K562 (cell line): Measurements from ENCODE around the gene ZNF154. TPM values are rescaled to one million over a fixed set of nuclear protein-coding genes. Genes with fewer than 3 reads are reported as not detected.

ENCODE experiments used
- ATAC-seq: fragments of 200-7000 bp; cut with Tn5 transposase; 3 replicates; pipeline ENCODE4 v1.9.1; 2020; ENCODE audit warnings: moderate library complexity
- BruUV-seq: library from RNA; stranded (reverse); fragments of 400-500 nt; replicated peaks from 2 replicates; lab custom pipeline; 2021; lab: Mats Ljungman, UMichigan
- CTCF ChIA-PET: fragments of 300-600 bp; formaldehyde crosslinking; extraction: SDS; loops from one replicate; lab custom pipeline; 2021; ENCODE audit warnings: low intra/inter-chr PET ratio; lab: Yijun Ruan, JAX
- POLR2A ChIA-PET: fragments of 300-600, 350-650 bp; sonication (Branson Sonifier 250); formaldehyde crosslinking; extraction: SDS; loops from one replicate; lab custom pipeline; 2021; ENCODE audit warnings: antibody characterized with exemption, inconsistent platforms; lab: Yijun Ruan, JAX
- DNase-seq, 4 experiments: peaks; one replicate each; pipeline versions ENCODE4 v3.0.0 to v3.0.0-alpha.2; 2011 to 2018; ENCODE audit warnings: low spot score in 3 of 4, mixed read lengths in 3 of 4; ENCODE audit errors: extremely low read depth in 1 of 4
- FAIRE-seq: peaks from 2 replicates; lab custom pipeline; 2011; peaks lifted over from hg19 to GRCh38; lab: Jason Lieb, UNC
- H2AFZ ChIP-seq: 2 replicates; pipeline ENCODE4 v1.6.0; 2011; ENCODE audit warnings: low read depth, low read length, control low read depth, inconsistent platforms
- H3K27ac ChIP-seq: fragments of 200-600 bp; 3 replicates; pipeline ENCODE4 v1.8.0; 2011; ENCODE audit warnings: low read depth, mild to moderate bottlenecking, control low read depth, inconsistent platforms, low read length, moderate library complexity, mixed read lengths; ENCODE audit errors: extremely low read depth
- H3K27me3 ChIP-seq, 2 experiments: fragments of 300-600 bp in 1 of 2; 2 replicates in 1 of 2; 3 replicates in 1 of 2; pipeline versions ENCODE4 v1.6.0 to v1.8.0; 2011; ENCODE audit warnings: inconsistent platforms in 2 of 2, low read length in 2 of 2, mild to moderate bottlenecking in 1 of 2, mixed read lengths in 1 of 2, moderate library complexity in 1 of 2; ENCODE audit not compliant: control insufficient read depth in 2 of 2, insufficient read depth in 2 of 2
- H3K36me3 ChIP-seq: fragments of 300-600 bp; 3 replicates; pipeline ENCODE4 v1.8.0; 2011; ENCODE audit warnings: mild to moderate bottlenecking, low read length, inconsistent platforms; ENCODE audit not compliant: control insufficient read depth, insufficient read depth
- H3K4me1 ChIP-seq, 2 experiments: fragments of 200-600 bp in 1 of 2; replicated peaks in 1 of 2; 2 replicates in 1 of 2; 3 replicates in 1 of 2; pipeline versions ENCODE4 v1.5.1 to v1.8.0; 2011; ENCODE audit warnings: inconsistent platforms in 2 of 2, low read length in 2 of 2, mild to moderate bottlenecking in 1 of 2, mixed read lengths in 1 of 2, moderate library complexity in 1 of 2; ENCODE audit not compliant: control insufficient read depth in 2 of 2, insufficient read depth in 2 of 2
- H3K4me2 ChIP-seq: 2 replicates; pipeline ENCODE4 v1.6.1; 2011; ENCODE audit warnings: low read length, control low read depth, inconsistent platforms, mixed read lengths; ENCODE audit not compliant: insufficient read depth
- H3K4me3 ChIP-seq: fragments of 200-600 bp; sonication (generic), shearing (Covaris generic); 2 replicates; pipeline ENCODE4 v1.5.1; 2016; ENCODE audit warnings: control low read depth, inconsistent platforms
- H3K79me2 ChIP-seq: fragments of 200-600 bp; 3 replicates; pipeline ENCODE4 v1.8.0; 2011; ENCODE audit warnings: low read length, inconsistent platforms; ENCODE audit not compliant: control insufficient read depth, insufficient read depth
- H3K9ac ChIP-seq, 2 experiments: 2 replicates each; pipeline versions ENCODE4 v1.6.0 to v1.6.1; 2011; ENCODE audit warnings: low read depth in 2 of 2, low read length in 2 of 2, control low read depth in 1 of 2, inconsistent platforms in 1 of 2, mild to moderate bottlenecking in 1 of 2, mixed read lengths in 1 of 2; ENCODE audit not compliant: insufficient read depth in 1 of 2
- H3K9me1 ChIP-seq: one replicate; pipeline ENCODE4 v1.6.0; 2011; ENCODE audit warnings: inconsistent platforms, mild to moderate bottlenecking, low read length, moderate library complexity; ENCODE audit not compliant: control insufficient read depth, insufficient read depth
- H3K9me3 ChIP-seq: replicated peaks from 2 replicates; pipeline ENCODE4 v1.5.1; 2011; ENCODE audit warnings: low read depth, low read length, inconsistent platforms; ENCODE audit not compliant: control insufficient read depth, insufficient read depth
- H4K20me1 ChIP-seq: replicated peaks from 2 replicates; pipeline ENCODE4 v1.6.1; 2011; ENCODE audit warnings: low read length, inconsistent platforms, mixed read lengths; ENCODE audit not compliant: control insufficient read depth, insufficient read depth
- HCFC1 ChIP-seq: IDR thresholded peaks from 2 replicates; pipeline ENCODE4 v1.6.1; 2012; ENCODE audit warnings: low read depth, low read length, improper control_type of control experiment
- L3MBTL2 ChIP-seq: fragments of 450-650 bp; IDR thresholded peaks from 2 replicates; pipeline ENCODE4 v1.6.1; 2016; ENCODE audit warnings: mild to moderate bottlenecking, moderate library complexity
- NEUROD1 ChIP-seq: fragments of 150-350 bp; IDR thresholded peaks from 2 replicates; pipeline ENCODE4 v1.6.1; 2014; ENCODE audit warnings: borderline replicate concordance, low read length, low read depth; ENCODE audit not compliant: partially characterized antibody
- NFIC ChIP-seq: fragments of 450-650 bp; IDR thresholded peaks from 2 replicates; pipeline ENCODE4 v1.6.1; 2017; ENCODE audit warnings: mild to moderate bottlenecking, inconsistent platforms
- WGBS: fragments of 100-300 bp; shearing (Covaris generic); methylation state at CpG from one replicate; pipeline ENCODE4 v1.1.6; 2016; ENCODE audit warnings: low coverage, mixed read lengths; ENCODE audit not compliant: insufficient coverage; ENCODE audit errors: missing lambda C conversion rate; 5-methylcytosine and 5-hydroxymethylcytosine counted together
- in situ Hi-C: fragments of 300-500 bp; cut with MboI; formaldehyde crosslinking; loops from 4 replicates; pipeline ENCODE4 v1.15.0; 2018; ENCODE audit warnings: inconsistent platforms, mixed read lengths
- intact Hi-C: fragments of 100-400 bp; cut with micrococcal nuclease; formaldehyde crosslinking; loops from 2 replicates; pipeline ENCODE4 v1.14.2; 2022
- polyA plus RNA-seq, 8 experiments: library from polyadenylated mRNA; depleted of rRNA in 4 of 8; stranded (reverse) in 5 of 8; unstranded in 3 of 8; fragments of >200 nt; fragmentation: Nextera tagmentation in 2 of 8; fragmentation: Illumina TruSeq in 1 of 8; extraction: Ambion mirVana in 2 of 8; extraction: Trizol in 1 of 8; gene quantifications; 2 replicates each; pipeline versions ENCODE4 v1.2.1 to v1.2.3, GENCODE V29; 2011 to 2014; ENCODE audit warnings: inconsistent platforms in 1 of 8, missing spikeins in 1 of 8
- total RNA-seq, 7 experiments: library from RNA; depleted of rRNA in 6 of 7; stranded (reverse); fragments of >200 nt in 6 of 7; fragmentation: Illumina TruSeq in 2 of 7; extraction: Trizol in 2 of 7; gene quantifications; 2 replicates each; pipeline versions ENCODE4 v1.2.1 to v1.2.3, GENCODE V29; 2011 to 2021; ENCODE audit warnings: low replicate concordance in 1 of 7
- TF ChIP-seq, protein P1 (sequence below): fragments of 450-650 bp; formaldehyde crosslinking; IDR thresholded peaks from 2 replicates; pipeline ENCODE4 v1.4.0; 2020; ENCODE audit warnings: mild to moderate bottlenecking, moderate library complexity

Gene ZNF154
- total and polyA plus RNA-seq, 9 of the 15 experiments (the other 6 are each of a cell fraction or from before 2014, with no cell fraction given): 0.06 to 0.11 (median 0.07) TPM; not detected in 6

GRCh38 chr19:57651654-57651996, 57.4 kb downstream of the ZNF154 start (continued):
- TF ChIP-seq, protein P1, sequence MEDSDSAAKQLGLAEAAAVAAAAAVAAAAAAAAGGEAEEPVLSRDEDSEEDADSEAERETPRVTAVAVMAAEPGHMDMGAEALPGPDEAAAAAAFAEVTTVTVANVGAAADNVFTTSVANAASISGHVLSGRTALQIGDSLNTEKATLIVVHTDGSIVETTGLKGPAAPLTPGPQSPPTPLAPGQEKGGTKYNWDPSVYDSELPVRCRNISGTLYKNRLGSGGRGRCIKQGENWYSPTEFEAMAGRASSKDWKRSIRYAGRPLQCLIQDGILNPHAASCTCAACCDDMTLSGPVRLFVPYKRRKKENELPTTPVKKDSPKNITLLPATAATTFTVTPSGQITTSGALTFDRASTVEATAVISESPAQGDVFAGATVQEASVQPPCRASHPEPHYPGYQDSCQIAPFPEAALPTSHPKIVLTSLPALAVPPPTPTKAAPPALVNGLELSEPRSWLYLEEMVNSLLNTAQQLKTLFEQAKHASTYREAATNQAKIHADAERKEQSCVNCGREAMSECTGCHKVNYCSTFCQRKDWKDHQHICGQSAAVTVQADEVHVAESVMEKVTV: no peak
- TF ChIP-seq NEUROD1 (no peak), L3MBTL2 (no peak)
- TF ChIP-seq, all 486 proteins: peak for 0

DNA sequence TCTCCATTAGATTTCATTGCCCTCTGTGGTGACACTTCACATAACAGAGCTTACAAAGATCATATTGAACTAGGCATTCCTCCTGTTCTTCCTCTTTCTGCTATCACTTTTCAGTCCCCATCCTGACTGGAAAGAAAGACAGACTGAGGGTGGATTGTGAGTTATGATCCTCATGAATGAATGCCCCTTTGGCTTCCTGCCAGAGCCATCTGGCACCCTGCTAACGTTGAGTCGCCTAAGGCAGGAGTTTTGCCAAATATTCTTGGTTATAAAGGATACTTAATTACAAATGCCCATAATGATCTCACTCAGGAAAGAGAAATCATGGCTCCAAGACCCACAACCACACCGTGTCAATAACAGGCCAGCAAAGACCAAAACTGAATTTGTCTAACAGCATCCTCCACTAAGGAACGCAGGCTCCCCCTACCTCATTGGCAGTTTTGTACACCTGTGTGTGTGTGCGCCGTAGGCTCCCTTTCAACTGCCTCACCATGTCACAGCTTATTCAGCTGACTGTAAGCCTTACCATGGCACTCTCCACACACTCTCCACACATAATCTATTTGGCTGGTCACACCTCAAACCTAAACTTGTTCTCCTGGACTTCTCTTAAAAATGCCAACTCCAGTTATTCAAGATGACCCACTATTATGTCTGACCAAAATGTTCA, 60.5 kb downstream of the ZNF154 start:
- Histone ChIP-seq H3K9me1 (no peaks in the 10 kb centered on the region), H3K9me3 (peaks cover 2% of the 10 kb centered on the region; the same call in 1 of the 2 replicates), H3K4me1 (peaks cover 7 to 10% of the 10 kb centered on the region in 2 experiments; a peak in 3 of 5 replicates), H3K27me3 (no peaks in the 10 kb centered on the region), H3K4me3 (no peak overlapping the region), H3K9ac (no peak overlapping the region), H2AFZ (no peak overlapping the region), H3K36me3 (no peaks in the 10 kb centered on the region), H3K27ac (no peak overlapping the region), H3K4me2 (no peak overlapping the region), H3K79me2 (no peaks in the 10 kb centered on the region), H4K20me1 (no peaks in the 10 kb centered on the region)
- ChIA-PET POLR2A (no interaction called here), CTCF (no interaction called here)
- WGBS: 7% methylated on average over 6 of the region's 6 CpGs
- intact Hi-C loops (no loop called here), in situ Hi-C loops (no loop called here)
- no TSS peak for BruUV-seq
- ATAC-seq: no peak
- TF ChIP-seq NFIC: peak; percentile 52
- TF ChIP-seq HCFC1: no peak
- FAIRE-seq: peak; percentile 19
- no peak for DNase-seq

Other genes with a start within 250 kb of the ZNF154 start
Only the 7 nearest of the 22 such genes appear.
- 10.0 and 13.4 TPM in 2 replicates for gene ZNF134, start 95.0 kb downstream of the ZNF154 start, total RNA-seq (2014; rRNA removed)
- 5.5 and 5.9 TPM in 2 replicates for gene ZNF134, start 95.0 kb downstream of the ZNF154 start, total RNA-seq (2014; rRNA removed; fragmentation: Illumina TruSeq; extraction: Trizol)
- gene ZNF134, start 95.0 kb downstream of the ZNF154 start, total RNA-seq (2015; rRNA removed; fragmentation: Illumina TruSeq; extraction: Trizol): 4.6 and 5.7 TPM in 2 replicates
- gene ZNF134, start 95.0 kb downstream of the ZNF154 start, total RNA-seq (2021): 6.3 and 7.0 TPM in 2 replicates
- gene ZNF134, start 95.0 kb downstream of the ZNF154 start, polyA plus RNA-seq (2011; rRNA removed): 3.1 and 6.6 TPM in 2 replicates
- 4.8 and 5.2 TPM in 2 replicates for gene ZNF134, start 95.0 kb downstream of the ZNF154 start, polyA plus RNA-seq (2014; fragmentation: Illumina TruSeq; extraction: Trizol)
- gene ZNF134, start 95.0 kb downstream of the ZNF154 start, polyA plus RNA-seq (2014; fragmentation: Nextera tagmentation; extraction: Ambion mirVana): 1 to 10 TPM; 1.3 to 1.5 TPM
- 6.5 and 7.0 TPM in 2 replicates for gene ZNF134, start 95.0 kb downstream of the ZNF154 start, polyA plus RNA-seq (2014; rRNA removed)
- 3.7 and 4.3 TPM in 2 replicates for gene ZNF211, start 76.0 kb downstream of the ZNF154 start, total RNA-seq (2014; rRNA removed)
- gene ZNF211, start 76.0 kb downstream of the ZNF154 start, total RNA-seq (2014; rRNA removed; fragmentation: Illumina TruSeq; extraction: Trizol): 6.3 and 6.6 TPM in 2 replicates
- gene ZNF211, start 76.0 kb downstream of the ZNF154 start, total RNA-seq (2015; rRNA removed; fragmentation: Illumina TruSeq; extraction: Trizol): 4.9 and 5.1 TPM in 2 replicates
- gene ZNF211, start 76.0 kb downstream of the ZNF154 start, total RNA-seq (2021): 4.1 and 4.2 TPM in 2 replicates
- 8.5 and 11.6 TPM in 2 replicates for gene ZNF211, start 76.0 kb downstream of the ZNF154 start, polyA plus RNA-seq (2011; rRNA removed)
- gene ZNF211, start 76.0 kb downstream of the ZNF154 start, polyA plus RNA-seq (2014; fragmentation: Illumina TruSeq; extraction: Trizol): 4.5 and 5.1 TPM in 2 replicates
- 1 to 10 TPM; 1.3 to 1.7 TPM for gene ZNF211, start 76.0 kb downstream of the ZNF154 start, polyA plus RNA-seq (2014; fragmentation: Nextera tagmentation; extraction: Ambion mirVana)
- 6.6 and 7.8 TPM in 2 replicates for gene ZNF211, start 76.0 kb downstream of the ZNF154 start, polyA plus RNA-seq (2014; rRNA removed)
- not detected in 2 replicates for gene ZSCAN4, start 40.3 kb downstream of the ZNF154 start, total RNA-seq (2014; rRNA removed)
- not detected in 2 replicates for gene ZSCAN4, start 40.3 kb downstream of the ZNF154 start, total RNA-seq (2014; rRNA removed; fragmentation: Illumina TruSeq; extraction: Trizol)
- gene ZSCAN4, start 40.3 kb downstream of the ZNF154 start, total RNA-seq (2015; rRNA removed; fragmentation: Illumina TruSeq; extraction: Trizol): not detected in 2 replicates
- not detected in 2 replicates for gene ZSCAN4, start 40.3 kb downstream of the ZNF154 start, total RNA-seq (2021)
- not detected in 2 replicates for gene ZSCAN4, start 40.3 kb downstream of the ZNF154 start, polyA plus RNA-seq (2011; rRNA removed)
- gene ZSCAN4, start 40.3 kb downstream of the ZNF154 start, polyA plus RNA-seq (2014; fragmentation: Illumina TruSeq; extraction: Trizol): not detected in 2 replicates
- not detected for gene ZSCAN4, start 40.3 kb downstream of the ZNF154 start, polyA plus RNA-seq (2014; fragmentation: Nextera tagmentation; extraction: Ambion mirVana)
- gene ZSCAN4, start 40.3 kb downstream of the ZNF154 start, polyA plus RNA-seq (2014; rRNA removed): not detected in 2 replicates
- gene ZNF551, start 27.2 kb downstream of the ZNF154 start, total RNA-seq (2014; rRNA removed): 11.2 TPM in 2 replicates
- 13.3 and 14.1 TPM in 2 replicates for gene ZNF551, start 27.2 kb downstream of the ZNF154 start, total RNA-seq (2014; rRNA removed; fragmentation: Illumina TruSeq; extraction: Trizol)
- 10.1 TPM in 2 replicates for gene ZNF551, start 27.2 kb downstream of the ZNF154 start, total RNA-seq (2015; rRNA removed; fragmentation: Illumina TruSeq; extraction: Trizol)
- gene ZNF551, start 27.2 kb downstream of the ZNF154 start, total RNA-seq (2021): 8.1 and 10.8 TPM in 2 replicates
- 8.1 and 12.4 TPM in 2 replicates for gene ZNF551, start 27.2 kb downstream of the ZNF154 start, polyA plus RNA-seq (2011; rRNA removed)
- 8.9 and 10.5 TPM in 2 replicates for gene ZNF551, start 27.2 kb downstream of the ZNF154 start, polyA plus RNA-seq (2014; fragmentation: Illumina TruSeq; extraction: Trizol)
- 1 to 10 TPM; 2.6 TPM for gene ZNF551, start 27.2 kb downstream of the ZNF154 start, polyA plus RNA-seq (2014; fragmentation: Nextera tagmentation; extraction: Ambion mirVana)
- 9.6 and 10.2 TPM in 2 replicates for gene ZNF551, start 27.2 kb downstream of the ZNF154 start, polyA plus RNA-seq (2014; rRNA removed)
- 1.6 and 2.0 TPM in 2 replicates for gene ZNF671, start 18.4 kb upstream of the ZNF154 start, total RNA-seq (2014; rRNA removed)
- 2.1 TPM in 2 replicates for gene ZNF671, start 18.4 kb upstream of the ZNF154 start, total RNA-seq (2014; rRNA removed; fragmentation: Illumina TruSeq; extraction: Trizol)
- 0.90 and 1.4 TPM in 2 replicates for gene ZNF671, start 18.4 kb upstream of the ZNF154 start, total RNA-seq (2015; rRNA removed; fragmentation: Illumina TruSeq; extraction: Trizol)
- gene ZNF671, start 18.4 kb upstream of the ZNF154 start, total RNA-seq (2021): 1.8 and 1.9 TPM in 2 replicates
- 1.4 and 3.2 TPM in 2 replicates for gene ZNF671, start 18.4 kb upstream of the ZNF154 start, polyA plus RNA-seq (2011; rRNA removed)
- gene ZNF671, start 18.4 kb upstream of the ZNF154 start, polyA plus RNA-seq (2014; fragmentation: Illumina TruSeq; extraction: Trizol): 1.2 and 1.6 TPM in 2 replicates
- gene ZNF671, start 18.4 kb upstream of the ZNF154 start, polyA plus RNA-seq (2014; fragmentation: Nextera tagmentation; extraction: Ambion mirVana): under 1 TPM; 0.20 to 0.78 TPM
- 1.1 and 1.4 TPM in 2 replicates for gene ZNF671, start 18.4 kb upstream of the ZNF154 start, polyA plus RNA-seq (2014; rRNA removed)
- gene ZNF776, start 37.6 kb upstream of the ZNF154 start, total RNA-seq (2014; rRNA removed): 9.5 and 16.2 TPM in 2 replicates
- 8.2 and 10.0 TPM in 2 replicates for gene ZNF776, start 37.6 kb upstream of the ZNF154 start, total RNA-seq (2014; rRNA removed; fragmentation: Illumina TruSeq; extraction: Trizol)
- 7.4 and 8.4 TPM in 2 replicates for gene ZNF776, start 37.6 kb upstream of the ZNF154 start, total RNA-seq (2015; rRNA removed; fragmentation: Illumina TruSeq; extraction: Trizol)
- gene ZNF776, start 37.6 kb upstream of the ZNF154 start, total RNA-seq (2021): 6.7 and 7.8 TPM in 2 replicates
- gene ZNF776, start 37.6 kb upstream of the ZNF154 start, polyA plus RNA-seq (2011; rRNA removed): 15.7 and 16.9 TPM in 2 replicates
- gene ZNF776, start 37.6 kb upstream of the ZNF154 start, polyA plus RNA-seq (2014; fragmentation: Illumina TruSeq; extraction: Trizol): 7.1 and 9.6 TPM in 2 replicates
- 1 to 10 TPM; 2.2 to 2.5 TPM for gene ZNF776, start 37.6 kb upstream of the ZNF154 start, polyA plus RNA-seq (2014; fragmentation: Nextera tagmentation; extraction: Ambion mirVana)
- gene ZNF776, start 37.6 kb upstream of the ZNF154 start, polyA plus RNA-seq (2014; rRNA removed): 7.9 and 9.1 TPM in 2 replicates
- gene ZNF586, start 60.5 kb upstream of the ZNF154 start, total RNA-seq (2014; rRNA removed): 7.4 and 11.5 TPM in 2 replicates
- gene ZNF586, start 60.5 kb upstream of the ZNF154 start, total RNA-seq (2014; rRNA removed; fragmentation: Illumina TruSeq; extraction: Trizol): 12.6 and 17.7 TPM in 2 replicates
- 11.2 and 12.1 TPM in 2 replicates for gene ZNF586, start 60.5 kb upstream of the ZNF154 start, total RNA-seq (2015; rRNA removed; fragmentation: Illumina TruSeq; extraction: Trizol)
- 10.7 and 11.7 TPM in 2 replicates for gene ZNF586, start 60.5 kb upstream of the ZNF154 start, total RNA-seq (2021)
- 9.7 and 12.3 TPM in 2 replicates for gene ZNF586, start 60.5 kb upstream of the ZNF154 start, polyA plus RNA-seq (2011; rRNA removed)
- 8.4 and 9.2 TPM in 2 replicates for gene ZNF586, start 60.5 kb upstream of the ZNF154 start, polyA plus RNA-seq (2014; fragmentation: Illumina TruSeq; extraction: Trizol)
- 1 to 10 TPM; 2.5 to 2.8 TPM for gene ZNF586, start 60.5 kb upstream of the ZNF154 start, polyA plus RNA-seq (2014; fragmentation: Nextera tagmentation; extraction: Ambion mirVana)
- gene ZNF586, start 60.5 kb upstream of the ZNF154 start, polyA plus RNA-seq (2014; rRNA removed): 6.7 and 10.1 TPM in 2 replicates